NCI-H2029 (cell line): ENCODE measurements around the gene AP3B2.
"Not testable (repeated sequence)": the region's sequence is repeated elsewhere in the genome, so short reads cannot be mapped to it uniquely, and the experiment has no call there.

Source experiments
- DNase-seq: peaks from one replicate; lab custom pipeline; 2025; lab: John Stamatoyannopoulos, UW

Gene AP3B2

DNA sequence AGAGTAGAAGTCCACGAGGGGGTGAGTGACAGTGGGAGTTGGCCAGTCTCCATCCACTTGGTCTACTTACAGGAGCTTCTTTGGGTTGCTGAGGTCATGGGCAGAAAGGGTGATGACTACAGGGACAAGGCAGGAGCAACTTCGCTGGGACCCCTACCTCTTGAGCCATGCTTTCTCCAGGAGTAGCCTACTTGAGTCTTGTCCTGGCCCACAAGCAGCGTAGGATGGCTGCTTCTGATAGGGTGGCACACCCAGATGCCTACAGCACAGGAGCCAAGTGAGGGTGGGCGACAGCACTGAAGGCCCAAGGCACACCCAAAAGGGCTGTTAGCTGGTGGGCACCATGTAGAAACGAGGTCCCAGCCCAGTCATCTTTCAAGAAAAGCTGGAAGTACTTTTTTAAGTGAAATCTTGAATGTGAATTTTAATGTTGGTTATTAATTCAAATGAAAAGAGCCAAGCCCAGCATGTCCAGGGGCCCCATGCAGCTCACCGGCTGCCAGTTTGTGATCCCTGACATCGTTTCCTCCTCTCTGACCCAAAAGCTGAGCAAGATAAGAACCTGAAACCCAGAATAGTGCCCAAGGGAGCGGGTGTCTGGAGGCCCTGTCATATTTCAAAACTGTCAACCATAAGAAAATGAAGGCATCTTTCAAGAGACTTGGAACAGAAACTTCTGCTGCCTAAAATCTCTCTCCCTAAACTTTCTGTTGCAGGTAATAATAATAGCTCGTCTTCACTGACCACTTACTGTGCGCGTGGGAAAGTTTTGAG lies 60.3 kb downstream of the AP3B2 start:
- no peak for DNase-seq

DNA sequence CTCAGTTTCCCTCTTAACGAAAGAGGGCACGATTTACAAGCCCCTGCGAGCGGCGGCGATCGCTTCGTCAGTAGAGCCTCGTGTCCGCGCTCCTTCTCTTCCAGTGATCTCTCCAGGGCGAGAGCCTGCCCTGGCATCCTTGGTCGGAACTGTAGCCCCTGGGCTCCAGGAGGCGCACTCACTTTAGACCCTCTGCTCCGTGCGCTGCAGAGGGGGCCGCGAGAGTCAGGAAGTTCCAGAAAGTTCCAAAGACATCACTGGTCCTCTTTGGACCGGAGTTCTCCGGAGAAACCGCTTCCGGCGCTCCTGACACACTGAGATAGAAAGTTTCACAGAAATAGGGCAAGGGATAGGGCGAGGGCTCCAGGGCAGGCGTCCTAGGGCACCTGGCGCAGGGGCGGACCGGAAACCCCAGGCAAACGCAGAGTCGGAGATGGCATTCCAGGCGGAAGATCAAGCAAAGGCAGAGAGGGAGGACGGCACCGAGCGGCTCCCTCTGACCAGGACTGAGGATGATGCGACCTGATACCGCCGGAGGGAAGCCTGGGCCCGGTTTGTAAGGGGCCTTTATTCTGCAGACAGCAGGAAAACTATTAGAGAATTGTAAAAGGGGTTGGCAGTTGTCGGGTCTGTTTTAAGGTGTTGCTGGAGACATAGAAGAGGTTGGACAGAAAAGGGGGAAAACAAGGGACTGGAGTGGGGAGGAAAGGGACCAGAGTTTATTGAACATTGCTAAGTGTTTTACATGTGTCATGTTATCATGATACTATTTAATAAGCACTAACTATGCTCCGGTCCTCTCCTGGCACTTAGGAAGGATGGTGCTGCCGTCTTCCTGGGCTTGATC lies 61.2 kb downstream of the AP3B2 start:
- DNase-seq, result no peak

DNA sequence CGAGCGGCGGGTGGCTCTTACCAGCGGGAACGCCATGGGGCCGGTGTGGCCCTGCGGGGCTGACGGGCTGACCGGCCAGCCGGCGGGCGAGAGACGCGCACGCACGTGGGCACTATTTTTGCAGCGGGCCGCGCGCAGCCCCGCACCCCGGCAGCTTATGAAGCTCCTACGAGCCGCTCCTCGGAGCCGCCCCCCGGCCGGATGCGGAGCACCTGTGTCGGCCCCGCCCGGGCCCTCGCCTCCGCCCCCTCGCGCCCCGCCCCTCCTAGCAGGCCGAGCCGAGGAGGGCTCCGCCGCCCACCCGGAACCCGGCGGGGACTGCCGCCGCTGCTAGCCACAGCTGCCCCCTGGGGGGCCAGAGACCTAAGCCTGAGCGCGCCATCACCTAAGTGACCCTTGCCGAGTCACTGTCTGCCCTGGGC lies 61.8 kb downstream of the AP3B2 start:
- no peak for DNase-seq

DNA sequence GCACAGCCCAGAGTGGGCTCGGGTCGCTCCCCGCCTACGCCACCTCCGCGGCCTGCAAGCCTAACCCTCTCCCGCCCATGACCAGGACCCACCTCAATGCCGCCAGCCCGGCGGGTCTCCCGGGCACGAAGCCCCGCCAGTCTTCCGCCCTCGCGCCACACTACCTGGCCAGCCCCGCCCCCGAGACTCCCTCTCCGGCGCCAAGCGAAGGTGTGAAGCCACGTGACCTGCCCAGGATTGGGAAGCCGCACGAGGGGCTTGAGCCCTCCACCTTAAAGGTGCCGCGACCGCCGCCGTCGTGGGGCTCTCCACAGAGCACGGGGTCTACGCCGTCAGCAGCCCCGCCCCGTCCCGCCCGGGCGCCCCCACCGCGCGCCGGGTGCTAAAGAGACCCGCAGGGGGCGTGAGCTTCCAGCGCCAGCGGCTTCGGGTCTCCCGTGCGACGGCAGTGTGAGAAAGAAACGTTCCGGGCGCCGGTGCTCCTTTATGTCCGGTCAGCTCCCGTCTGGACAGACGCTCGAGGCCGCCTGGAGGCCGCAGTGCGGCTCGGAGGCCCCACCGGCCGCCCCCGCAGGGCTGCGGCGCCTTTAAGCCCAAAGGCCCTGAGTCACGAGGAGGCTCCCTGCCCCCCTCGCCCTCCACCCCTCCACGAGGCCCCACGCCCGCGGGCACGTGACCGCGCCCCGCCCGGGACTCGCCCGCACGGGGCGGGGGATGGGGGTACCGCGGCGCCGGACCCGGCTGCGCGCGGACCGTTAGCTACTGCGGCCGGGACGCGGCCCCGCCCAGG lies 62.4 kb downstream of the AP3B2 start, which contains the start of gene CPEB1:
Gene CPEB1, minus strand, starts transcription at position 319 of the 790 bp plus-strand sequence. CDS start 18,904 bp downstream, outside the sequence.
- no peak for DNase-seq

DNA sequence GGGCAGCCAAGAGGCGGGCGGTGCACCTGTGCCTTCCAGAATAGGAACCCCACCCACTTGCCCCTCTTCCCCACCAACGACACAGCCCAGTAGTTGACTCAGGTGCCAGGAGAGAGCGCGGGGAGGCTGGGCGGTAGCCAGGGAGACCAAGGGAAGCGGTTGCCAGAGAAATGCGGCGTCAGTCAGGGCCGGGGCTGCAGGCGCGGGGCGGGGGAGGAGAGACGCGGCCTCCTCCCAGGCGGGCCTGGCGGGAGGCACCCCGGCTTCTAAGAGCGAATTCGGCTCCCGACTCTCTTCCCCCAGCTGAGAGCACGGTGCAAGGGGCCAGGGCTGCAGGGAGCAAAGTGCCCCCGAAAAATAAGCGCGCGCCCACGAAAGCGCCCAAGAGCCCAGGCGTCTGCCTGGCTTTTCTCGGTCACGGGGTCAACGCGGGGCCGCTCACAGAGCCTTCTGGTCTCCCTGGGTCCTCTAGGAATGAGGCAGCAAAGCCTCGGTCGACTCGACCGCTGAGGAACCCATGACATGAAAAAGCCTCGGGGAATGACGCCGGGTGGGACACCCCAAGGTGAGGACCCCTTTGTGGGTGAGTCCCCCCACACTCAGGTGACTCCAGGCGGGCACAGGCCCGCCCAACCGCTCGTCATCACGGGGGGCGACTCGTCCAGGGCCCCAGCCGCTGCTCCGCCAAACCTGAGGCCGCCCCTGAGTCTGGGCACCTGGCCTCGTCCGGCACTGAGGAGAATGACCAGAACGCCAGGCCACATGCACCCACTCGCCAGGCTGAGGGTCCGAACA lies 63.2 kb downstream of the AP3B2 start:
- DNase-seq, result peak; percentile 9

DNA sequence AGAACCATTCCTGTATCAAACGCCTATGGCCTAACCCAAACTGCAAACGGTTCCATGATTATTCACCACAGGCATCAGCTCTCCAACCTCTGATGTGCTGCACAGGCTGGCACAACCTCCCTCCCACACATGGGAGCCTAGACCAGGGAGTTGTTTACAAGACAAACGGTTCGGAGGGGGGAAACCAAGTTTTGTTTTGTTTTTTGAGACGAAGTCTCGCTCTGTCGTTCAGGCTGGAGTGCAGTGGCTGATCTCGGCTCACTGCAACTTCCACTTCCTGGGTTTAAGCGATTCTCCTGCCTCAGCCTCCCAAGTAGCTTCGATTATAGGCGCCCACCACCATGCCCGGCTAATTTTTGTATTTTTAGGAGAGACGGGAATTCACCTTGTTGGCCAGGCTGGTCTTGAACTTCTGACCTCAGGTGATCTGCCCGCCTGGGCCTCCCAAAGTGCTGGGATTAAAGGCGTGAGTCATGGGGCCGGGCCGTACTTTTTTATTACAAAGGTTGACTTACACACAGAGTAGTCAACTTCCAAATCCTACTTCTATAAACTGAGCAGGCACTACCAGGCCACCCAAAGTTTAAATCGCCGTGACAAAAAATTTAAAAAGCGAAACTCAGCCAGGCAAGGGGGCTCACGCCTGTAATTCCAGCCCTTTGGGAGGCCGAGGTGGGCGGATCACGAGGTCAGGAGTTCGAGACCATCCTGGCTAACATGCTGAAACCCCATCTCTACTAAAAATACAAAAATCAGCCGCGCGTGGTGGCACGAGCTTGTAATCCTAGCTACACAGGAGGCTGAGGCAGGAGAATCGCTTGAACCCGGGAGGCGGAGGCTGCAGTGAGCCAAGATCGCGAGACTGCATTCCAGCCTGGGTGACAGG lies 64.5 kb downstream of the AP3B2 start:
- not testable (repeated sequence) for DNase-seq

DNA sequence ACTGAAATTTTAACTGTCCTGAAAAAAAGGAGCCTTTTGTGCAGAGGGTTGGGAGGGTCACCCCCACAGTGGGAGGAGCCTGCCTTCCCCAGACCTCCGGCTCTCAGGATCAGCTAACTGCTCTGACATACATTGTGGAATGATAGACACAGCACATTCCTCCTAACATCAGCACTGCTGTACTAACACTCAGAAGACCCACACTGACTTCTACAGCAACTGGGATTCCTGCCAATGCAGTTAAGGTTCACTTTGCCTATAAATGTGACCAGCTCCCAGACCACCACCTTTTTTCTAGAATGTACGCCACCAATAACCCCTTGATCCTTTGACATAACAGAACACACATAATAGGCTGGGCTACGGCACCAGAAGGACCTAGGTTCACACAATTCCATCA lies 65.7 kb downstream of the AP3B2 start:
- no peak for DNase-seq

DNA sequence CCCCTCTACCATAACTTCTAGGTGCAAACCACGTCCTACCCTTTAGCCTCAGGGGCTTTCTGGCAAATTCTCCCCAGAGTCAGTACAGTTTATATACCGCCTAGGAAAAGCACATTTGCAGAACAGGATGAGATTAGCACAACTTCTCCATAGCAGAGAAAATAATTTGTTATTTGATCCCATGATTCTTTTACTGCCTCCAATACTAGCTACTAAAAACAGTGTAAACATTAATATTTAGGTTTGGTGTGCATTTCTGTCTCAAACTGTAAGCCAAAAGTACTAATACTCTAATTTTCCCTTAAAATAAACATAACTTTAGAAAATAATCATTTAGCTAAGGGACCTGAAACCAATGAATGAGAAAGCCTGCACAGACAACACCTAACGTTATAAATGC lies 67.0 kb downstream of the AP3B2 start:
- no peak for DNase-seq

DNA sequence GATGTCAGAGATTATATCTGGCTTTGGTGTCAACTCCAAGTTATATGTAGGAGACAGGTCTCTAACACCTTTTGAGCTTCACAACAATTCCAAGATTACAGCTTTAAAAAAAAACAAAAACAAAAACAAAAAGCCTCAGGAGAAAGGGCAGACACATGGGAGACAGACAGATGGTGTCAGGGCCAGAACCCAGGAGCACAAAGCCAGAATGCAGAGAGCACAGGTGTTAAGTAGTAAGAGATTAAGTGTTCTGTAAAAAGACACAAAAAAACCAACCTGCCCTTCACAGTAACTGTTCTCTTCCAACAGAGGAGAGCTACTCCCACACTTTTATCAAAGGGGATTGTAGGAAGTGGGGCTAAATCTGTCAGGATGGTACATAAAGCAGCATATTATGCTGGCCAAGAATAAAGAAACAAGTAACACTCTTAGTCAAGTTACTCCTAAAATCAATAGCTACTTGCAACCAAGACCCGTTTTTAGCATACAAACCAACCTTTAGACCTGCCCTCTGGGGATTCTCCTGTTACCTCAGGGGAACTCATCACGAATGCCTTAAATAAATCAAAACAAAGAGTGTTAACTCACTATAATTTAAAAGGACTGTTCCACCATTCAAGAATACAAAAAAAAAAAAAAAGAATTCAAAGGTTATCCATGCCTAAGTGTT lies 68.4 kb downstream of the AP3B2 start:
- no peak for DNase-seq

DNA sequence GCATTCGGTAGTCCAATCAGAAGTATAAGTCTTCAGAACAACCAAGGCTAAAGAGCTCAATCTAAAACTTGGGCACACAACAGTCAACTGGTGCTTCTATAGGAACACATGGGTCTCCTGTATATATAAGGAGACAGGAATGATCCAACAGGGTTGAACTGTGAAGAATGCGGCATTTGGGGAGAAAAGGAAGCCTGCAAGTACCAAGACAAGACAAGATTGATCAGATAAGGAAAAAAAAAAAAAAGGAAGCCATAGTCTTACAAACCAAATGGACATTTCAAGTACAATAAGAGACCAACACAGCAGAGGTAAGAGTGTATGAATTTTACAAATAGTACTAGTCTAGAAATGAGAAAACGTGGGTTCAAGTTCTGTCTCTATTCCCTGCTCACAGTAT lies 69.0 kb downstream of the AP3B2 start:
- DNase-seq, result no peak

DNA sequence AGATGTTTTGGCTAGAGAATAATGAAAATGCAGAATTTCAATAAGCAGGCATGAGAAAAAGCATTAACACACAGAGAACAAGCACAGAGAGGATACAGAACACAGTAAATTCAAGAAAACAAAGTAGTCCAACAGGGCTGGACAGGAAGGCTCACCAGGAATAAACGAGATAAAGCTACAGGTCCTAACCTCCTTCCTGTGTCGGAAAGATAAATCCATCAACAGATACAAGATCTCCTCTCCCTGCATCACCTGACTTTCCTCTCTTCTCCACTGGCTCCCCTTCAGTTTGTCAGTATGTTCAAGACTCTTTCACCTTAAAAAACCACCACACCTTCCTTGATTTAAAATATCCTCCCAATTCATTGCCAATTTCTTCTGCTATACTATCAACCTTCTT lies 73.9 kb downstream of the AP3B2 start:
- DNase-seq, result no peak

DNA sequence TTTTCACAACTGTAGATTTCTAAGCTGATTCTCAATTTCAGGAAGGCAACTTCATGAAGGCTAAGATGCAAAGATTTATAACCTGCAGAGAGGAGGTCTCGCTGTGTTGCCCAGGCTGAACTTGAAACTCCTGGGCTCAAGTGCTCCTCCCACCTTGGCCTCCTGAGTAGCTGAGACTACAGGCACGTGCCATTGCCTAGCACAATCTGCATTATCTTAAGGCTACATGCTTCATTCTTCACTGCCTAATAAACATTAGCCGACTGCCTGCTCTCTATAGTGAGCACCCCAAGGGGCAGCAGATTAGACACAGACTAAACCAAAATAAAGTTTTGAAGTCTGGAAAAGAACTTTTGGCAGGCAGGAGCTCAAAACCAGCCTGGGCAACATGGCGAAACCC lies 79.6 kb downstream of the AP3B2 start:
- no peak for DNase-seq

DNA sequence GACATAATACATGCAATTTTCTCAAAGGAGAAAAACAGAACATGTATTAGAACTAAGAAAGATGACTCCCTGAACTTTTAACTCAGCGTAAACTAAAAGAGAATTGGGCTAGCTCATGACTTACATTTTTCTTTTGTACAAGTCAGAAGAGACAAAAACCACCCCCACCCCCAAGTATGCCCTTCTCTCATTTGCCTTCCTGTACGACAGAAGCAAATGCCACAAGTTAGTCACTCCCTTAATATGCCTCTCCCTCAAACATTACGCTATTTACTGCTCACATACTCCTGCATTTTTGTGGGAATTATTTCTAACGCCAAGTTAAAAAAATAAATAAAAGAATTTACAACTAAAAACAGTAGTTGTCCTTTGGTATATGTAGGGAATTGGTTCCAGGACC lies 84.5 kb downstream of the AP3B2 start:
- no peak for DNase-seq

DNA sequence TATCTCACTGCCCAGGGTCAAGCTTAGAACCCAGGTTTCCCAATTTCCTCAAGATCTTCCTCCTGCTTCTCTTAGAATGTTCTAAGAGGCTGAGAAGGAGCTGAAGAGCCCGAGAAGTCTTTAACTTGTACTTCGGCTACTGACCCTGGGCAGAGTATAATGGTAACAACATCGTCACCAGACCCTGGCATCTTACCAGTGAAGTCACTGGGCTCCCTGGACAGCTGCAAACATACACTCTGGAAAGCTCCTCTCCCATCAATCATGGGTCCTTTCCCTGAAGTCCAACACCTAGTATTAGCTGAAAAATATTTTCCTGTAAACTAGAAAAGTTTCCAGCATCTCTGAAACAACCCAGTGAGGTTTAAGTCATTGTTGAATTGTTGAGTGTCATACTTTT lies 85.2 kb downstream of the AP3B2 start:
- no peak for DNase-seq

DNA sequence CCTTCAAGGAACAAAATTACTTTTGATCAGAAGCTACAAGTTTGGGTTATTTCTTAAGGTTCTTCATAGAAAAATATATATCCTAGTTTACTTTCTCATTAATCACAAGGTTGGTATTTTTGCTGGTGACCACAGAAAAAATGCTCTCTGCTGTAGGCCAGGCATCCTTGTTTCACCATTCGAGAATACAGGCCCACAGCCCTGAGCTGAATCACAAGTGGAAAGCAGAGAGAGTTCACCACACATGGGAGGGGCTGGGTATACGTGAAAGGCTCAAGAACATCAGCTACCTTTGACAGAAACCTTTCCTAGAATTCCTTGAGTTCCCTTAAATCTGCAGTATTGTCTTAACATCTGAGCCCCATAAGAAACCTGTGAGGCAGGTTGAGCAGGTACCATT lies 85.7 kb downstream of the AP3B2 start:
- DNase-seq, result no peak

DNA sequence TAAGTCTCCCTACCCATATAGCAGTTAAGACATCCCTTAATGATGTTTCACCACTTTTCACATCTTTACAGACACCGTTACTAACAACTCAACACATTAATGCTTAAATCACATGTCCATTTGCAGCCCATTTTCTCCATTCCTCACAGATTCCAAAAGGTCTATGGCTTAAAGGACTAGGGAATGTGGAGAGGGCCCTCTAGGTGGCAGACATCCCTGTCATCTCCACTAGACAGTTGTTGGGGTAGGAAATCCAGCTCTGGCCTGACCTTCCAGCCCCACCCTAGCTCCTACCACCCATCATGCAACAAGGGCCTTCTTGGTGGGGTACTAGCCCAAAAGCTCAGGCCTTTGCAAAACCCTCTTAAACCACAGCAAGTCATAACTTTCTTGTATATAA lies 87.7 kb downstream of the AP3B2 start:
- no peak for DNase-seq

DNA sequence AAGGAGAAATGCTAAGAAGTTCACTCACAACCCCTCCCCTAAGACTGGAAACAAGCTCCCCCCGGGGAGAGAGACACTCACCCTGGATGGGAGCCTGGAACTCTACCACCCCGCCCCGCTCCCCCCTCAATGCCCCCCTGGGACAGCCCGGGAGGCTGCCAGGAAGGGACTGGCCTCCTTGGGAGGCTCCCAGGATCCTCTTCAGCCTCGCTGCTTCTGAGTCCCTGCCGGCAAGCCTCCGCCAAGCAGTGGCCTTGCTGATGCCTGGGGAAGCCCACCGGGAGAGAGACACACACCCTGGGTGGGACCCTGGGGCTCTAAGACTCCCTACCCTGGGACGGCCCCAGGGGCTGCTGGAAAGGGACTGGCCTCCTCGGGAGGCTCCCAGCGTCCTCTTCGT lies 95.9 kb downstream of the AP3B2 start:
- no peak for DNase-seq

DNA sequence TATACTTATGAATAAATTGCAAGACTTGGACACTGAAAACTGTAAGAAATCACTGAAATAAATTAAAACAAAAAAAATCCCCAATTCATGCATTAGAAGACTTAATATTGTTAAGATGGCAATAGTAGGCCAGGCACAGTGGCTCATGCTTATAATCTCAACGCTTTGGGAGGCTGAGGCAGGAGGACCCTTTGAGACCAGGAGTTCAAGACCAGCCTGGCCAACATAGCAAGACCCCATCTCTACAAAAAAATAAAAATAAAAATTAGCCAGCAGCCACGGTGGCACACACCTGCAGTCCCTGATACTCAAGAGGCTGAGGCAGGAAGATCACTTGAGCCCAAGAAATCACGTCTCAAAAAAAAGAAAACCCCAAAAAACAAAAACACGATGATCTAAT lies 98.3 kb downstream of the AP3B2 start:
- DNase-seq, result no peak
